Ascending aorta (tissue), 2 donors: ENCODE results near the gene PUM1. TPM values are rescaled to one million over a fixed set of nuclear protein-coding genes. Genes with fewer than 3 reads are reported as not detected.

ENCODE experiments used
- DNase-seq, 2 donors: peaks; one replicate each; pipeline ENCODE4 v3.0.0-alpha.2; 2019; ENCODE audit warnings: low spot score in 2 of 2
- H3K27ac ChIP-seq, 2 donors: fragments of 200-600 bp; sonication (generic); one replicate each; pipeline ENCODE4 v1.5.1; 2016 to 2017; ENCODE audit warnings: mild to moderate bottlenecking in 1 of 2
- H3K27me3 ChIP-seq: fragments of 200-600 bp; sonication (generic); one replicate; pipeline ENCODE4 v1.5.1; 2017
- H3K36me3 ChIP-seq, 2 donors: fragments of 200-600 bp; sonication (generic); one replicate each; pipeline ENCODE4 v1.5.1; 2016
- H3K4me1 ChIP-seq, 2 donors: fragments of 200-600 bp; sonication (generic); one replicate each; pipeline ENCODE4 v1.5.1; 2016 to 2017; ENCODE audit warnings: mild to moderate bottlenecking in 1 of 2
- H3K4me3 ChIP-seq, 2 donors: fragments of 200-600 bp; sonication (generic); one replicate each; pipeline ENCODE4 v1.5.1; 2016 to 2017; ENCODE audit warnings: mild to moderate bottlenecking in 1 of 2
- H3K9me3 ChIP-seq, 2 donors: fragments of 200-600 bp; sonication (generic); one replicate each; pipeline ENCODE4 v1.5.1; 2016
- intact Hi-C: fragments of 100-400 bp; cut with DNase I; formaldehyde crosslinking; loops from one replicate; pipeline ENCODE4 v1.15.1; 2023
- total RNA-seq: library from RNA; depleted of rRNA; stranded (reverse); fragments of >200 nt; gene quantifications from one replicate; pipeline ENCODE4 v1.1.0, GENCODE V29; 2016
- TF ChIP-seq, protein P1 (sequence below), 3 experiments: fragments of 200-600 bp in 2 of 3; fragments of 450-650 bp in 1 of 3; sonication (generic) in 2 of 3; IDR thresholded peaks; one replicate each; pipeline ENCODE4 v1.5.1; 2016 to 2019; ENCODE audit warnings: antibody characterized with exemption in 3 of 3, mild to moderate bottlenecking in 1 of 3, moderate library complexity in 1 of 3

Gene PUM1
- total RNA-seq, 1 donor from 2014 or later = 52.3 TPM

- DNase-seq = no peak
- intact Hi-C loops = no loop called here
- H3K27me3 ChIP-seq = no peaks in the 10 kb centered on the region
- no peak overlapping the region for H3K4me3 ChIP-seq
- no peaks in the 10 kb centered on the region for H3K36me3 ChIP-seq
- TF ChIP-seq, protein P1, sequence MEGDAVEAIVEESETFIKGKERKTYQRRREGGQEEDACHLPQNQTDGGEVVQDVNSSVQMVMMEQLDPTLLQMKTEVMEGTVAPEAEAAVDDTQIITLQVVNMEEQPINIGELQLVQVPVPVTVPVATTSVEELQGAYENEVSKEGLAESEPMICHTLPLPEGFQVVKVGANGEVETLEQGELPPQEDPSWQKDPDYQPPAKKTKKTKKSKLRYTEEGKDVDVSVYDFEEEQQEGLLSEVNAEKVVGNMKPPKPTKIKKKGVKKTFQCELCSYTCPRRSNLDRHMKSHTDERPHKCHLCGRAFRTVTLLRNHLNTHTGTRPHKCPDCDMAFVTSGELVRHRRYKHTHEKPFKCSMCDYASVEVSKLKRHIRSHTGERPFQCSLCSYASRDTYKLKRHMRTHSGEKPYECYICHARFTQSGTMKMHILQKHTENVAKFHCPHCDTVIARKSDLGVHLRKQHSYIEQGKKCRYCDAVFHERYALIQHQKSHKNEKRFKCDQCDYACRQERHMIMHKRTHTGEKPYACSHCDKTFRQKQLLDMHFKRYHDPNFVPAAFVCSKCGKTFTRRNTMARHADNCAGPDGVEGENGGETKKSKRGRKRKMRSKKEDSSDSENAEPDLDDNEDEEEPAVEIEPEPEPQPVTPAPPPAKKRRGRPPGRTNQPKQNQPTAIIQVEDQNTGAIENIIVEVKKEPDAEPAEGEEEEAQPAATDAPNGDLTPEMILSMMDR (IDR thresholded peaks at IDR 0.05) = no peak
- no peak overlapping the region for H3K27ac ChIP-seq
- no peaks in the 10 kb centered on the region for H3K9me3 ChIP-seq
- peaks cover 0 to 11% of the 10 kb centered on the region in 2 donors for H3K4me1 ChIP-seq
Observed at GRCh38 chr1:31016868-31017267, 48.6 kb downstream of the PUM1 start.

DNA sequence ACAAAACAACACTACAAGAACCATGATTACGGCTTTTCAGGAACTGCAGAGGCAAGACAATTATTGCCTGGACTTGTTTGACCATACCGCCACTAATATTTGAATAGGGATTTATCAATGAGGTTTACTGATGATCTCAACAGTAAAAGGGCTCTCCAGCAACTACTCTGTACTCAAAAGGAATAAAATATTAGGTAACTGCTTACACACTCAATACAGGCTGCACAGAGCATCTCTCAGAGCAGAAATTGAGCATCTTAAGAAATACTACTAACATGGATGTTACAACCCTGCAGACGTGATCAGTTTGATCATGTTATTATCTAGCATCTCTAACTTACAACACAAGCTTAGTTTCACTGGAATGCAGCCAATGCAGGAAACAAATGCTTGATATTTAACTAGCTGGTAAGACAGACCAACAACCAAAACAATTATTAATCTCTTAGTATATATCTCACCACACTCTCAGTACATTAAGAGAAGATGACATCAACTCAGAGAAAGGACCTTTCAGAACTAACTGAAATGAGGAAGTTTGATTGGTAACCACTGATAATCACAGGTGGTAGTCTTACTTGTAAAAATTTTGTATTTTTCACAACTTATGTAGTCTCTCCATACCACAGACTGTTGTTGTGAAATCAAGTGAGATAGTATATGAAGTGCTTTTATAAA, 52.2 kb downstream of the PUM1 start:
- TF ChIP-seq, protein P1 (IDR thresholded peaks at IDR 0.05) = no peak
- Histone ChIP-seq H3K36me3 (no peaks in the 10 kb centered on the region), H3K27ac (no peak overlapping the region), H3K4me1 (peaks cover 0 to 15% of the 10 kb centered on the region in 2 donors), H3K9me3 (no peaks in the 10 kb centered on the region), H3K4me3 (no peak overlapping the region), H3K27me3 (no peaks in the 10 kb centered on the region)
- DNase-seq = no peak
- intact Hi-C loops = no loop called here

GRCh38 chr1:31012210-31012924, 53.1 kb downstream of the PUM1 start:
- intact Hi-C loops = no loop called here

GRCh38 chr1:31011719-31012118, 53.8 kb downstream of the PUM1 start:
- intact Hi-C loops = no loop called here
- peaks cover 0 to 18% of the 10 kb centered on the region in 2 donors for H3K4me1 ChIP-seq

More at GRCh38 chr1:31012210-31012924, 53.1 kb downstream of the PUM1 start:
- no peak for DNase-seq
- Histone ChIP-seq H3K9me3 (no peaks in the 10 kb centered on the region), H3K27me3 (no peaks in the 10 kb centered on the region), H3K4me3 (no peak overlapping the region), H3K4me1 (peaks cover 0 to 15% of the 10 kb centered on the region in 2 donors), H3K36me3 (no peaks in the 10 kb centered on the region), H3K27ac (no peak overlapping the region)
- TF ChIP-seq, protein P1 (IDR thresholded peaks at IDR 0.05) = no peak

DNA sequence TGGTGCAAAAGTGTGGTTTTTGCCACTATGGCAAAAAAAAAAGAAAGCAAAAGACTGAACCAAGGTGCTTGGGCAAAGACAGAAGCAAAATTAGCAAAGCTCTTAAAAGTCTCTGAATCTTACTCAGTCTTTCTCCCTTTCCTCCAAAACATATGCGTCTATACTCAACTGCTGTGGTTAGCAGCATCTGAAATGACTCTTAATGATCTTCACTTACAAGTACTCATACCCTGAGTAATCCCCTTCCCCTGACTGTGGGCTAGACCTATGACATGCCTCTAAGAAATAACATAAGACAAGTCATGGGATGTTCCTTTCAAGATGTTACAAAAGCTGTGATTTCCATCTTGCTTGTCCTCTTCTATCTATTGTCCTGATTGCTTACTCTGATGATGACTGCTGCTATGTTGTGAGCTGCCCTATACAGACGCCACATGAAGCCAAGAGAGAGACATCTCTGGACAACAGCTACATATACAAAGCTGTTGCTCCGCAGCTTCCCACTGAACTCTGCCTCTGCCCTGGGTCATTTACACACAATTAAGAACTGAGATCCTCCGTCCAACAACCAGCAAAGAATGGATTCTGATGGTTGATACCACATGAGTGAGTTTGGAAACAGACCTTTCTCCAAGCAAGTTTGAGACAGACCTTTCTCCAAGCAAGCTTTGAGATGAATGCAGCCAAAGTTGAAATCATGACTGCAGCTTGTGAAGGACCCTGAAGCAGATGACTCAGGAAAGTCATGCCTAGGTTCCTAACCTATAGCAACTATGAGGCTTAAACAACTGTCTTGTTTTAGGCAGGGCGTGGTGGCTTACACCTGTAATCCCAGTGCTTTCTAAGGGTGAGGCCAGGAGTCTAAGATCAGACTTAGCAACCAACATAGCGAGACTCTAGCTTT, 55.2 kb downstream of the PUM1 start:
- no peaks in the 10 kb centered on the region for H3K27me3 ChIP-seq
- TF ChIP-seq, protein P1 (IDR thresholded peaks at IDR 0.05) = no peak
- DNase-seq = no peak
- H3K4me3 ChIP-seq = no peak overlapping the region
- peaks cover 7 to 8% of the 10 kb centered on the region in 2 donors for H3K36me3 ChIP-seq
- H3K27ac ChIP-seq = no peak overlapping the region
- peaks cover 0 to 18% of the 10 kb centered on the region in 2 donors for H3K4me1 ChIP-seq
- H3K9me3 ChIP-seq = no peaks in the 10 kb centered on the region
- intact Hi-C loops = no loop called here

More at GRCh38 chr1:31011719-31012118, 53.8 kb downstream of the PUM1 start:
- TF ChIP-seq, protein P1 (IDR thresholded peaks at IDR 0.05) = no peak
- Histone ChIP-seq H3K27me3 (no peaks in the 10 kb centered on the region), H3K4me3 (no peak overlapping the region), H3K27ac (no peak overlapping the region), H3K36me3 (no peaks in the 10 kb centered on the region), H3K9me3 (no peaks in the 10 kb centered on the region)
- DNase-seq = no peak
